Measurements from ENCODE around the gene RENBP.

GRCh38 chrX:153989973-153990655, 45.7 kb upstream of the RENBP start:
- TF ChIP-seq, protein P1, sequence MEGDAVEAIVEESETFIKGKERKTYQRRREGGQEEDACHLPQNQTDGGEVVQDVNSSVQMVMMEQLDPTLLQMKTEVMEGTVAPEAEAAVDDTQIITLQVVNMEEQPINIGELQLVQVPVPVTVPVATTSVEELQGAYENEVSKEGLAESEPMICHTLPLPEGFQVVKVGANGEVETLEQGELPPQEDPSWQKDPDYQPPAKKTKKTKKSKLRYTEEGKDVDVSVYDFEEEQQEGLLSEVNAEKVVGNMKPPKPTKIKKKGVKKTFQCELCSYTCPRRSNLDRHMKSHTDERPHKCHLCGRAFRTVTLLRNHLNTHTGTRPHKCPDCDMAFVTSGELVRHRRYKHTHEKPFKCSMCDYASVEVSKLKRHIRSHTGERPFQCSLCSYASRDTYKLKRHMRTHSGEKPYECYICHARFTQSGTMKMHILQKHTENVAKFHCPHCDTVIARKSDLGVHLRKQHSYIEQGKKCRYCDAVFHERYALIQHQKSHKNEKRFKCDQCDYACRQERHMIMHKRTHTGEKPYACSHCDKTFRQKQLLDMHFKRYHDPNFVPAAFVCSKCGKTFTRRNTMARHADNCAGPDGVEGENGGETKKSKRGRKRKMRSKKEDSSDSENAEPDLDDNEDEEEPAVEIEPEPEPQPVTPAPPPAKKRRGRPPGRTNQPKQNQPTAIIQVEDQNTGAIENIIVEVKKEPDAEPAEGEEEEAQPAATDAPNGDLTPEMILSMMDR (conservative IDR thresholded peaks at IDR 0.05; ENCODE audit: low read length) = no peak
- no peak for TF ChIP-seq EZH2phosphoT487 (IDR thresholded peaks at IDR 0.05; ENCODE audit: borderline replicate concordance)
